ENCODE results near the gene DHODH.
"Not testable (repeated sequence)": the region's sequence is repeated elsewhere in the genome, so short reads cannot be mapped to it uniquely, and the experiment has no call there.

DHODH gene

GRCh38 chr16:72057313-72057712 is 48.8 kb downstream of the DHODH start:
- not testable (repeated sequence) for DNase-seq

GRCh38 chr16:72059060-72059459 is 50.5 kb downstream of the DHODH start:
- not testable (repeated sequence) for DNase-seq

- DNase-seq = no peak
Observed at GRCh38 chr16:72060405-72060804, 51.9 kb downstream of the DHODH start.

GRCh38 chr16:72061564-72061963 is 53.0 kb downstream of the DHODH start:
- DNase-seq = no peak

GRCh38 chr16:72064361-72064894 is 55.9 kb downstream of the DHODH start:
- DNase-seq = no peak

GRCh38 chr16:72066747-72067146 is 58.2 kb downstream of the DHODH start:
- DNase-seq = no peak

- DNase-seq = no peak
Observed at GRCh38 chr16:72068930-72069329, 60.4 kb downstream of the DHODH start.

- DNase-seq = no peak
Observed at GRCh38 chr16:72072514-72073342, 64.2 kb downstream of the DHODH start.

GRCh38 chr16:72073560-72074230 is 65.2 kb downstream of the DHODH start:
- DNase-seq = no peak

GRCh38 chr16:72075067-72075466 is 66.5 kb downstream of the DHODH start:
- DNase-seq = not testable (repeated sequence)
